CD14-positive monocyte (primary cell): Measurements from ENCODE around the gene GMCL2. TPM values are rescaled to one million over a fixed set of nuclear protein-coding genes. Genes with fewer than 3 reads are reported as not detected.
A peak's percentile ranks its signal among the peaks of the same experiment; 100 is the strongest.

Experiments used
- DNase-seq, 3 donors: peaks; one replicate each; pipeline ENCODE4 v3.0.0-alpha.2; 2011 to 2022
- H2AFZ ChIP-seq: 2 replicates; pipeline ENCODE4 v1.6.0; 2012; ENCODE audit warnings: mild to moderate bottlenecking, low read depth, low read length, inconsistent platforms; ENCODE audit not compliant: insufficient read depth, poor library complexity, severe bottlenecking
- H3K27ac ChIP-seq, 2 donors: 1 replicate in 1 of 2; 2 replicates in 1 of 2; pipeline ENCODE4 v1.5.1; 2012 to 2013; ENCODE audit warnings: low read length in 2 of 2, control low read depth in 1 of 2, inconsistent platforms in 1 of 2, low read depth in 1 of 2, mild to moderate bottlenecking in 1 of 2
- H3K27me3 ChIP-seq, 2 donors: one replicate each; pipeline versions ENCODE4 v1.6.0 to v1.6.1; 2011 to 2013; ENCODE audit warnings: low read length in 2 of 2; ENCODE audit not compliant: control insufficient read depth in 2 of 2, insufficient read depth in 2 of 2
- H3K36me3 ChIP-seq, 2 donors: replicated peaks in 1 of 2; 1 replicate in 1 of 2; 2 replicates in 1 of 2; pipeline versions ENCODE4 v1.5.1 to v1.6.1; 2012 to 2013; ENCODE audit warnings: low read length in 2 of 2, control low read depth in 1 of 2, inconsistent platforms in 1 of 2, mild to moderate bottlenecking in 1 of 2; ENCODE audit not compliant: insufficient read depth in 2 of 2, control insufficient read depth in 1 of 2
- H3K4me1 ChIP-seq, 2 donors: 1 replicate in 1 of 2; 2 replicates in 1 of 2; pipeline versions ENCODE4 v1.5.1 to v1.6.1; 2012 to 2013; ENCODE audit warnings: low read length in 2 of 2, control low read depth in 1 of 2, inconsistent platforms in 1 of 2, mild to moderate bottlenecking in 1 of 2, moderate library complexity in 1 of 2; ENCODE audit not compliant: insufficient read depth in 2 of 2, control insufficient read depth in 1 of 2
- H3K4me2 ChIP-seq: replicated peaks from 2 replicates; pipeline ENCODE3; 2012; ENCODE audit warnings: low read length, moderate library complexity, mild to moderate bottlenecking; ENCODE audit not compliant: poor library complexity, severe bottlenecking; ENCODE audit errors: extremely low read depth
- H3K4me3 ChIP-seq, 3 experiments: fragments of 200-600 bp in 1 of 3; sonication (generic) in 1 of 3; replicated peaks in 1 of 3; 1 replicate in 2 of 3; 2 replicates in 1 of 3; pipeline ENCODE4 v1.5.1; 2011 to 2013; ENCODE audit warnings: low read length in 3 of 3, mild to moderate bottlenecking in 3 of 3, control low read depth in 2 of 3, low read depth in 2 of 3, inconsistent platforms in 1 of 3, moderate library complexity in 1 of 3
- H3K79me2 ChIP-seq: 2 replicates; pipeline ENCODE4 v1.6.0; 2012; ENCODE audit warnings: mild to moderate bottlenecking, control low read depth, inconsistent platforms, low read length, moderate library complexity; ENCODE audit not compliant: insufficient read depth
- H3K9ac ChIP-seq: 2 replicates; pipeline ENCODE4 v1.6.0; 2017; ENCODE audit warnings: low read length, mild to moderate bottlenecking; ENCODE audit not compliant: insufficient read depth, poor library complexity, severe bottlenecking
- H3K9me3 ChIP-seq, 2 donors: replicated peaks in 1 of 2; 1 replicate in 1 of 2; 2 replicates in 1 of 2; pipeline versions ENCODE4 v1.5.1 to v1.6.1; 2012 to 2013; ENCODE audit warnings: low read length in 2 of 2, control low read depth in 1 of 2; ENCODE audit not compliant: control insufficient read depth in 1 of 2, insufficient read depth in 1 of 2
- H4K20me1 ChIP-seq: 2 replicates; pipeline ENCODE4 v1.6.0; 2012; ENCODE audit warnings: mild to moderate bottlenecking, low read length, control low read depth, moderate library complexity; ENCODE audit not compliant: insufficient read depth
- H3K27ac Mint-ChIP-seq, 7 donors: one replicate each; pipeline ENCODE4 v1.8.0; 2020; ENCODE audit warnings: mild to moderate bottlenecking in 7 of 7, mixed read lengths in 7 of 7, moderate library complexity in 6 of 7, inconsistent platforms in 2 of 7
- H3K27me3 Mint-ChIP-seq, 3 donors: one replicate each; pipeline ENCODE4 v1.8.0; 2021 to 2022; ENCODE audit warnings: low read depth in 3 of 3, mild to moderate bottlenecking in 3 of 3, mixed read lengths in 3 of 3, moderate library complexity in 3 of 3, inconsistent platforms in 1 of 3
- H3K36me3 Mint-ChIP-seq, 2 donors: one replicate each; pipeline ENCODE4 v1.8.0; 2020; ENCODE audit warnings: mixed read lengths in 2 of 2, inconsistent platforms in 1 of 2, mild to moderate bottlenecking in 1 of 2
- H3K4me1 Mint-ChIP-seq: one replicate; pipeline ENCODE4 v1.8.0; 2020; ENCODE audit warnings: mild to moderate bottlenecking, mixed read lengths
- H3K4me3 Mint-ChIP-seq, 2 donors: one replicate each; pipeline ENCODE4 v1.8.0; 2020; ENCODE audit warnings: mild to moderate bottlenecking in 2 of 2, mixed read lengths in 2 of 2, moderate library complexity in 1 of 2
- H3K9me3 Mint-ChIP-seq, 7 donors: one replicate each; pipeline ENCODE4 v1.8.0; 2020 to 2022; ENCODE audit warnings: mixed read lengths in 7 of 7, mild to moderate bottlenecking in 6 of 7, moderate library complexity in 6 of 7, inconsistent platforms in 2 of 7
- CTCF ChIP-seq: fragments of 200-600 bp; IDR thresholded peaks from one replicate; pipeline ENCODE4 v1.8.0; 2022; ENCODE audit warnings: antibody characterized with exemption, mild to moderate bottlenecking
- WGBS: methylation state at CpG from one replicate; pipeline ENCODE4 v1.1.5; 2013; ENCODE audit warnings: missing lambda C conversion rate; ENCODE audit not compliant: insufficient coverage; 5-methylcytosine and 5-hydroxymethylcytosine counted together
- intact Hi-C, 2 donors: fragments of 100-400 bp; cut with micrococcal nuclease; formaldehyde crosslinking; loops; one replicate each; pipeline versions ENCODE4 v1.15.0 to v1.15.1; 2023
- polyA plus RNA-seq, 3 donors: library from polyadenylated mRNA; depleted of rRNA in 1 of 3; unstranded in 2 of 3; stranded (reverse) in 1 of 3; fragments of 300-500 nt in 2 of 3; fragments of >200 nt in 1 of 3; fragmentation: Illumina TruSeq in 2 of 3; gene quantifications; 1 replicate in 2 of 3; 2 replicates in 1 of 3; pipeline ENCODE4 v1.2.3, GENCODE V29; 2012 to 2021

GMCL2 gene
- polyA plus RNA-seq, 3 donors, result not detected

- intact Hi-C loops, result no loop called here
- H3K4me2 ChIP-seq, result no peak overlapping the region
- peaks cover 29% of the 10 kb centered on the region for H3K4me1 Mint-ChIP-seq
- H2AFZ ChIP-seq, result no peak overlapping the region
- peak overlapping the region in 3 of 7 donors; percentile 8 to 37 (median 22) for H3K27ac Mint-ChIP-seq
- no peak overlapping the region for H3K4me3 ChIP-seq
- H3K27me3 Mint-ChIP-seq, result peaks cover 0 to 5% (median 1%) of the 10 kb centered on the region in 3 donors
- no peak overlapping the region for H3K4me3 Mint-ChIP-seq
- no peaks in the 10 kb centered on the region for H3K9me3 ChIP-seq
- H4K20me1 ChIP-seq, result peaks cover 89% of the 10 kb centered on the region
- H3K27me3 ChIP-seq, result no peaks in the 10 kb centered on the region
- DNase-seq, result no peak
- peaks cover 0 to 5% (median 0%) of the 10 kb centered on the region in 7 donors for H3K9me3 Mint-ChIP-seq
- peaks cover 9 to 15% of the 10 kb centered on the region in 2 donors for H3K4me1 ChIP-seq
- WGBS, result 98% methylated on average over 4 of the region's 5 CpGs
- peak overlapping the region in 1 of 2 donors; percentile 2 for H3K27ac ChIP-seq
- H3K79me2 ChIP-seq, result peaks cover 24% of the 10 kb centered on the region
- no peak overlapping the region for H3K9ac ChIP-seq
- peaks cover 68 to 99% of the 10 kb centered on the region in 2 donors for H3K36me3 ChIP-seq
- H3K36me3 Mint-ChIP-seq, result peaks cover 77 to 95% of the 10 kb centered on the region in 2 donors
- TF ChIP-seq CTCF, result no peak
These were observed 36.1 kb upstream of the GMCL2 start for GRCh38 chr5:178223196-178223773.

DNA sequence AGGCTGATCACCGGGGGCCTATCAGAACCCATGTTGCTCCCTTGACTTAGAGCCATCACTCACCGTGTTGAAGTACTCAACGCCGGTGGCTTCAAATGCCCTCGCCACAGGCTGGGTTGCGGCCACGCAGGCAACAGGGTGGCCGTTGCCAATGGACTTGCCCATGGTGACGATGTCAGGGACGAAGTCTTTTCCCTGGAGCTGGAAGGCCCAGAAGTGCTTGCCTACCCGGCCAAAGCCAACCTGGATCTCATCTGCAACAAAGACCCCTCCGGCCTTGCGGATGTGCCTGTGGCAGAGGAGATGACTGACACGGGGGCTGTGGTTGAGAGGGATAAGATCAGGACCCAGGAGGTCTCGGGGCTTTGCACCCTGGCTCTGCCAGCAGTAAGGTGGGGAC is 35.1 kb upstream of the GMCL2 start:
- DNase-seq, result no peak
- peaks cover 82% of the 10 kb centered on the region for H4K20me1 ChIP-seq
- intact Hi-C loops, result no loop called here

More for the DNA sequence above, 35.1 kb upstream of the GMCL2 start:
- Histone ChIP-seq H3K4me1 (peaks cover 9 to 15% of the 10 kb centered on the region in 2 donors), H3K9me3 (no peaks in the 10 kb centered on the region), H2AFZ (no peak overlapping the region), H3K4me2 (no peak overlapping the region), H3K27ac (peak overlapping the region in 1 of 2 donors; percentile 63), H3K27me3 (no peaks in the 10 kb centered on the region), H3K4me3 (no peak overlapping the region), H3K36me3 (peaks cover 61 to 98% of the 10 kb centered on the region in 2 donors), H3K79me2 (peaks cover 22% of the 10 kb centered on the region), H3K9ac (no peak overlapping the region)
- TF ChIP-seq CTCF, result no peak
- H3K9me3 Mint-ChIP-seq, result peaks cover 0 to 5% (median 0%) of the 10 kb centered on the region in 7 donors
- H3K4me3 Mint-ChIP-seq, result no peak overlapping the region
- peaks cover 0 to 5% (median 1%) of the 10 kb centered on the region in 3 donors for H3K27me3 Mint-ChIP-seq
- peaks cover 68 to 94% of the 10 kb centered on the region in 2 donors for H3K36me3 Mint-ChIP-seq
- H3K4me1 Mint-ChIP-seq, result peaks cover 24% of the 10 kb centered on the region
- 98% methylated on average over 15 of the region's 15 CpGs for WGBS
- peak overlapping the region in 4 of 7 donors; percentile 13 to 66 (median 38) for H3K27ac Mint-ChIP-seq
